HL-60/S4 (cell line): ENCODE measurements around the gene SAMD4B.
"Not testable (repeated sequence)": the region's sequence is repeated elsewhere in the genome, so short reads cannot be mapped to it uniquely, and the experiment has no call there.

Experiments
- in situ Hi-C: fragments of 300-500 bp; cut with MboI; formaldehyde crosslinking; loops from 2 replicates; pipeline ENCODE4 v1.14.3; 2022; ENCODE audit warnings: low sequenced_read_pairs

SAMD4B gene

GRCh38 chr19:39360599-39360998 lies 18.4 kb downstream of the SAMD4B start:
- in situ Hi-C loops, result no loop called here

DNA sequence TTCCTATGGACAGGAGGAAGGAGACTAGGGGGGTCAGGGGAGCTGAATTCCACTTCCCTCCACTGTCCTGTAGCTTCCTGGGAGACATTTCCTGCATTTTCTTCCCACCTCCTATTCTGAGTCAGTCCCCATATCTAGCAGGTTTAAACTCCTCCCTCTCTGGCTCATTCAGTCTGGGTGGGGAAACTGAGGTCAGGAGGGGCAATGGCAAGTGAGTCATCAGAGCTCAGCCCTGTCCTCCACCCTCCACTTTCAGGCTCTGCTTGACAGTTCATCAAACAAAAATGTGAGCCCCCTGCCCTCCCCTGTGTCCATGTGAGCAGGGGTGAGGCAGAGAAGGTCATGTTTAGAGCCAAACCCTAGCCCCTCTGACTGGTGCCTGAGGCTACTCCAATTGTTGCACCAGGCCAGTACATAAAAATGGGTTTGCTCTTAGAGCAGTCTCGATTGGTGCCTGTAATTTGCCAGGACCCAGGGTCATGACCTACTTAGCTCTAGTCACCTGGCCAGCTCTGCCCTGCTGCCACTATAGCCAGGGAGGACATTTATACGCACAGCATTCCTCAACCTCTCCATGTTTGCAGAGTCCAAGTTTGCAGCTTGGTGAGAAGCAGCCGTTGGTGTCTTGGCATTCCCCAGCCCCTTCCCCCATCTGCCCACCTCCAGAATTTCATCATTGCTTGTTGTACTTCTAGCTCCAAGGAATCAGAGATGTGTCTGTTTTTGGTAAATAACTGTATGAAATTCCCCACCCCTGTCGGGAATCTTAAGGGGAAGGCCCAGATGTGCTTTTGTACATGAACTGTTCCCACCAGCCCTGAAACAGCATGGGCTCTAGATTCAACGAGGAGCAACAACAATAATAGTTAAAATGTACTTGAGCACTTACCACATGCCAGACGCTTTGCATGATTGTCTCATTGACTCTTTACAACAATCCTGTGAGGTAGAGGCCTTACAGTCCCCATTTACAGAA lies 20.7 kb downstream of the SAMD4B start:
- in situ Hi-C loops, result no loop called here

GRCh38 chr19:39363901-39364457 lies 21.8 kb downstream of the SAMD4B start:
- in situ Hi-C loops, result no loop called here

DNA sequence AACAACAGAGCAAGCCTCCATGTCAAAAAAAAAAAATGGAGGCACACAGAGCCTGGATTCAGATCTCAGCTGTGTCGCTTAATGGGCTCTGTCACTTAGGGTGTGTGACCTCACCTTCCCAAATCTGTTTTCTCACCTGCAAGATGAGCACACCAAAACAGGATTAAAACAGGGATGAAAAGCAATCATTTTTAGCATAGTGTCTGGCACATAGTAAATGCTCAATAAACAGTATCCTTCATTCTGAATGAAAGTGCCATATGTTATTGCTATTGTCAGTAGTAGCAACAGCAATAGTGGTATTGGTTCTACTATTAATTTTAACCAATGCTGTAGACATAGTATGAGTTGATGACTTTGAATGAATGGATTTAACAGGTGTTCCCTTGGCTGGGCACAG lies 23.3 kb downstream of the SAMD4B start:
- in situ Hi-C loops, result no loop called here

DNA sequence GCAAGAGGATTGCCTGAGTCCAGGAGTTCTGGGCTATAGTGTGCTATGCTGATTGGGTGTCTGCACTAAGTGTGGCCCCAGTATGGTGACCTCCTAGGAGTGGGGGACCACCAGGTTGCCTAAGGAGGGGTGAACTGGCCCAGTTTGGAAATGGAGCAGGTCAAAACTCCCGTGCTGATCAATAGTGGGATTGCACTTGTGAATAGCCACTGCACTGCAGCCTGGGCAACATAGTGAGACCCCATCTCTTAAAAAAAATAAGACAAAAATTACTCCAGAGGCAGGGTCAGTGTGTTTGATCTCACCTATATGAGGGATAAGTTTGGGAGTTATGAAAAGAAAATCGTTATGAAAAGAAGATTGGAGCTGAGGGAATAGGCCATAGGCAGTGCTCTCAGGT lies 27.0 kb downstream of the SAMD4B start:
- in situ Hi-C loops, result no loop called here

- in situ Hi-C loops, result no loop called here
Observed at GRCh38 chr19:39370735-39371134, 28.5 kb downstream of the SAMD4B start.

DNA sequence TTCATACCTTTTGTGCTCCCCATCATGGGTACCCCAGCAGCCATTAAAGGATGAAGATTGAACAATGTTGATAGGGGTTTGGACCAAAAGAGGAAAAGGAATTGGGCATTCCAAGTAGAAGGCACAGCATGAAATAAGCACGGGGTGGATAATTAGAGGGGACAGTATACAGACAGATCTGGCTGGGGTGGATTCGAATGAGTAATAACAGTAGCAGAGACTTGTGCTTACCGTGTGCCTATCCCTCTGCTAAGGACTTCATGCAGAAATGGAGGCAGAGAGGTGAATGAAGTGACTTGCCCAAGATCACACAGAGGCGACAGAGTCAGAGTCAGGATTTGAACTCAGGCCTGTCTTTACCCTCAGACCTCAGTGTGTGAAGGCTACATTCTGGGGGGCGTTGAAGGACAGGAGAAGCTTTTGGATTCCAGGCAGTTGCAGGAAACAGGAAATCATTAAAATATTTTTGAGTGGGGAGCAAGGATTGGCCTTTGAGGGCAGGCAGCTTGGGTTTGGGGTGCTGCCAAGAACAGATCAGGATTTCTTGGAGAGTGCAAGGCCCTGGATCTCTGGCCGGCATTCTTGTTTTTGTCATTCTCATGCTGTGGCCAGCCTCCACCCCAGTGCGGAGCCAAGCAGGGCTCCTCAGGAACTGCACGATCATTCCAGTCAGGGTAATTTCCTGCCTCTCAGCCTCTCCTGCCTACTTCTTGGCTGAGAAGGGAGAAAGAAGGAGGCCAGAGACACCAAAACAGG lies 30.0 kb downstream of the SAMD4B start:
- in situ Hi-C loops, result no loop called here

DNA sequence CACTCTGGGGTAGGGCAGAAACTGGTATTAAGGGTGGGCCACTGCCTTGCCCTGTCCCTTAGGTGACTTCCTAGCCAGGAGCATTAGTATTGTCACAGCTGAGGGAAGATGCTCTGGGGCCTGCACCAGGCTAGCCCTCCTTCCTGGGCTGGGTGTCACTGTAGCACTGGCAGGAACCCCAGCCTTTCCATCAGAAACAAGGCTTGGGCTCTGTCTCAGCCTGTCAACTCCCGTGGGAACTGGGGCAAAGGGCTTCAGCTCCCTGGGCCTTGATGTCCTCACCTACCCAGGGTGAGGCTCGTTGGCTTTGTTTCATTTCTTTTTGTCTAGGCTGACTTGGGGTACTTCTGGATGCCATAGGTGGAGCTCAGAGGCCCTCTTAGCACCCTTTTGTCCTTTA lies 30.7 kb downstream of the SAMD4B start:
- in situ Hi-C loops, result no loop called here

DNA sequence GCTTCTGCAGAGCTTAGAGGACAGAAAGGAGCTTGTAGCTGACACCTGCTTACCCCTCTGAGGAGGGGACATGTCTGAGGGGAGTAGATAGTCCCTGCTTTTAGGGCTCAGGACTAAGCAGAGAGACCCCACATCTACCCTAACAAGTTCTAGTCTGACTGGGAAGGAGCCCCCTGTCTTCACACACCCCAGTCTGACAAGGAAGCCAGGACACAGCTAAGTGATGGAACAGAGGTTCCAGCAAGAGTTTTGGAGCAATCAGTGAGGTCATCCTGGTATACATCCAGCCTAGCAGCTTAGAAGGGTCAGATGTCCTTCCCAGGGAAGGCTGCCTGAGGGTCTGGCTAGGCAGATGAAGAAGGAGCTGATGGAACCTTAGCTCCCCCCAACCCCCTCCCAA lies 33.7 kb downstream of the SAMD4B start:
- in situ Hi-C loops, result no loop called here

- in situ Hi-C loops, result no loop called here
Observed at GRCh38 chr19:39377373-39378362, 35.4 kb downstream of the SAMD4B start.

GRCh38 chr19:39379366-39379765 lies 37.1 kb downstream of the SAMD4B start:
- in situ Hi-C loops, result not testable (repeated sequence)

GRCh38 chr19:39379865-39380396 lies 37.7 kb downstream of the SAMD4B start:
- in situ Hi-C loops, result no loop called here

GRCh38 chr19:39380521-39381502 lies 38.6 kb downstream of the SAMD4B start:
- in situ Hi-C loops, result no loop called here

DNA sequence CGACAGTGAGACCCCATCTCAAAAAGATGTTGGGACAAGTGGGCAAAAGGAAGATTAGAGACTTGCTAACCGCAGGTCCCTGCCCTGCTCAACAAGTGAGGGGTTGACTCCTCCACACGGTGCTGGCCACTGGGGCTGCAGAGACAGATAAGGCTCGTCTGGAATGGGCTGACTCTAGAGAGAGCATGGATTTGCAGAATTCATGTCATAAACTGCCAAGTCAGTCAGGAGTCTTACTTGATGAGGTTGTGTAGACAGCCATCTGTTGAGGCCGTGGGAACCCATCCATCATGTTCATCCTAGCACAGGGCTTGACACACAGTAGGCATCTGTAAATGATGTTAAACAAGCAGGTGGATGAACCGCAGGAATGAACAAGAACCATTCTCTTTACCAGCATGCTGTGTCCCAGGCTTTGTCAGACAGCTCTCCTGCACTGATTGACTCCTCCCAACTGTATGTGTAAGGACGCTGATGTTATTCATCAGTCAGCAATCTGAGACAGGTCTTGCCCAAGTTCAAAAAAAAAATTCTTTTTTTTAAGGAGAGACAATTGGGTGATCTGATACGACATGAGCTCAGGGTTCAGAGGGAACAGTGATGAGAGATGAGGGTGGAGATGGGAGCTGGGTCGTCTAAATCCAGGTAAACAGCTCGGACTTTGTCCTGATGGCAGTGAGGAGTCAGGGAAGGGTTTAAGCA lies 39.8 kb downstream of the SAMD4B start:
- in situ Hi-C loops, result no loop called here

DNA sequence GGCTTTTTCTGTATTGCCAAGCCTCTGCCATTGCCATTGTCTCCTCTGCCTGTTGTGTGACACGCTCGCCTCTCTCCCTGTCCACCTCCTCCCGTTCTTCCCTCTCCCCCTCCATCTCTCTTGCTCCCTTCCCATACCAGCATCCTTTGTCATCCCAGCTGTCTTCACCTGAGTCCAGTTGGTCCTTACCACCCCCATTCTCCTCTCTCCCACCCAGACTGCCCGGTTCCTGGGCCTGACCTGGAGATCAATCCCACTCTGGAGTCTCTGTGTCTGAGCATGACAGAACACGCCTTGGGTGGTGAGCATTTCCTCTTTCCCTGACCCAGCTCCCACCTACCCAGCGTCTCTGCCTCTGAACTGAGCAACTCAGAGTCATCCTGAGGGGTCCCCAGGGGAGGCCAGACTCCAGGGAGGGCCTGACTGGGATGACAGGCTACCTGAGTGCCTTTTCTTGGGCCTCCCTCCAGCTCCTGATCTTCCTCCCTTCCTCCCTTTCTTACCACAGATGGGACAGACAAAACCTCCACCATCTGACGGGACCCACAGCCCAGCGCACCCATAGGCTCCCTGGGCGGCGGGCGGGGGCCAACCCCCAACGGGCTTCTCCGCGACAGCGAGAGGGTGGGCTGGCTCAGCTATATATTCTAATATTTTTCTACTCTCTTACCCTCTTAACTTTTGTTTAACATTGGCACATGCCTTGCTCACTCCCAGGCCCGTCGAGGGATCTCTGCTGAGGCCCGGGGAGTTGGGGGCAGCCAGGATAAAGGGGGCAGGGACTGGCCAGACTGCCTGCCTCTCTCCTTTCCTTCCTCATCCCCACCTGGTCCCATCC lies 41.0 kb downstream of the SAMD4B start:
- in situ Hi-C loops, result no loop called here

DNA sequence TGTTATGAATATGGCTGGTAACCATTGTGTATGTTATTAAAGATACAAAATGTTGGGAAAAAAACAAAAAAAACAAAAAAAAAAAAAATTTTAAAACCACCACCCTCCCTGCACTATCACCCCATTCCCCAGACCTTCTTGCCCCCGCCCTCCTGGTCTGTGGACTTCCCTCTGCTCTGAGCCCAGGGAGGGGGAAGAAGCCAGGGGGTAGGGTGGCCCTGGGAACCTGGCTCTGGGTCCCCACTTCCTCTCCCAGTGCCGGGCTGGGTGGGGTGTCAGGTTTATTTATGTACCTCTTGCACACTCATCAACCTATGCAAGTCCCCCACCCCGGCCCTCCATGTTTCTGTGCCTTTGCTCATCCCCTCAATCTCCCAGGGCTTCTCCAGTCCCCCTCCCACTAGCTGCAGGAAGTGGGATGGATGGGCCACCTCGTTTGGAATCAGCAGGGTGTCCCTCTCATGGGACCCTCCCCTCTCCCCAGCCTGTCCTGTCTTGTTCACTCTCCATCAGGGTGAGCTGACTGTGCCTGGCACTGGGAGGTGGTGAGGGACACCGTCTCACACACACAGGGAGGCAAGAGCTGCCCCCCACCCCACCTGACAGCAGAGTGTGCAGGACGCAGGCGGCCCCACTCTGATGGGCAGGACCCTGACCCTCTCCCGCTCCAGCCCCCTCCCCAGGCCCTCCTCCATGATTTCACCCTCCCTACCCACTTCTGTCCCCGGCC lies 42.8 kb downstream of the SAMD4B start:
- in situ Hi-C loops, result no loop called here
